A549 (cell line): ENCODE measurements around the gene IL6ST. TPM values are rescaled to one million over a fixed set of nuclear protein-coding genes. Genes with fewer than 3 reads are reported as not detected.

ENCODE experiments used
- ATAC-seq, 2 experiments: fragments of 200-7000 bp in 1 of 2; fragments of >200 bp in 1 of 2; cut with Nextera tagmentation in 1 of 2; cut with Tn5 transposase in 1 of 2; 3 replicates each; pipeline versions ENCODE4 v1.8.0 to v1.9.1; 2018 to 2020; ENCODE audit warnings: mild to moderate bottlenecking in 1 of 2, moderate library complexity in 1 of 2
- CTCF ChIA-PET: fragments of 300-600 bp; sonication (Branson Sonifier 250); formaldehyde crosslinking; extraction: SDS; loops from one replicate; lab custom pipeline; 2021; ENCODE audit warnings: antibody characterized with exemption, inconsistent platforms; lab: Yijun Ruan, JAX
- POLR2A ChIA-PET: fragments of 350-600 bp; formaldehyde crosslinking; extraction: SDS; loops from one replicate; lab custom pipeline; 2021; ENCODE audit warnings: antibody characterized with exemption, inconsistent platforms; lab: Yijun Ruan, JAX
- DNase-seq, 2 experiments: peaks; one replicate each; pipeline versions ENCODE4 v3.0.0 to v3.0.0-alpha.2; 2011 to 2016; ENCODE audit warnings: low read depth in 1 of 2, low spot score in 1 of 2
- FAIRE-seq: peaks from 2 replicates; lab custom pipeline; 2011; peaks lifted over from hg19 to GRCh38; lab: Jason Lieb, UNC
- H3K27ac ChIP-seq, 2 experiments: fragments of >200 bp; sonication (Bioruptor Twin); formaldehyde crosslinking; 3 replicates each; pipeline ENCODE4 v1.5.1; 2016 to 2017
- H3K4me1 ChIP-seq: fragments of >200 bp; sonication (Bioruptor Twin); formaldehyde crosslinking; 3 replicates; pipeline ENCODE4 v1.6.1; 2016
- H3K4me2 ChIP-seq: fragments of >200 bp; sonication (Bioruptor Twin); formaldehyde crosslinking; 3 replicates; pipeline ENCODE4 v1.6.1; 2016
- H3K4me3 ChIP-seq: fragments of >200 bp; sonication (Bioruptor Twin); formaldehyde crosslinking; 3 replicates; pipeline ENCODE4 v1.5.1; 2016
- H3K9me3 ChIP-seq: fragments of >200 bp; sonication (Bioruptor Twin); formaldehyde crosslinking; 3 replicates; pipeline ENCODE4 v1.6.1; 2016
- ATOH8 ChIP-seq: fragments of 250-450 bp; sonication (Bioruptor Pico); IDR thresholded peaks from 2 replicates; pipeline ENCODE4 v1.5.0; 2020; ENCODE audit warnings: low read depth, mild to moderate bottlenecking, moderate library complexity
- BCL3 ChIP-seq: fragments of >200 bp; sonication (Bioruptor Twin); formaldehyde crosslinking; IDR thresholded peaks from 3 replicates; pipeline ENCODE4 v1.6.1; 2016
- BHLHE40 ChIP-seq: IDR thresholded peaks from 2 replicates; pipeline ENCODE4 v1.6.1; 2012; ENCODE audit warnings: low read depth, low read length, inconsistent platforms
- CBX2 ChIP-seq: fragments of 200-600 bp; sonication (generic); IDR thresholded peaks from 2 replicates; pipeline ENCODE4 v1.6.1; 2016; ENCODE audit warnings: low read depth, mild to moderate bottlenecking, borderline replicate concordance
- CEBPB ChIP-seq, 2 experiments: fragments of >200 bp in 1 of 2; sonication (Bioruptor Twin) in 1 of 2; formaldehyde crosslinking in 1 of 2; IDR thresholded peaks; 2 replicates each; pipeline ENCODE4 v1.6.1; 2012 to 2016
- CHD2 ChIP-seq: fragments of 150-350 bp; IDR thresholded peaks from 2 replicates; pipeline ENCODE4 v1.6.1; 2014; ENCODE audit warnings: low read length; ENCODE audit not compliant: partially characterized antibody
- ELK1 ChIP-seq: fragments of 150-350 bp; IDR thresholded peaks from 2 replicates; pipeline ENCODE4 v1.6.1; 2014; ENCODE audit warnings: low read depth, mild to moderate bottlenecking, low read length
- ESRRA ChIP-seq: fragments of 150-350 bp; IDR thresholded peaks from 2 replicates; pipeline ENCODE4 v1.6.1; 2014; ENCODE audit warnings: mild to moderate bottlenecking, low read length, borderline replicate concordance
- FOSB ChIP-seq: fragments of 250-450 bp; sonication (Bioruptor Pico); IDR thresholded peaks from 2 replicates; pipeline ENCODE4 v1.5.0; 2020; ENCODE audit warnings: mild to moderate bottlenecking, moderate library complexity
- FOSL2 ChIP-seq, 2 experiments: fragments of 450-650 bp in 1 of 2; fragments of >200 bp in 1 of 2; sonication (Bioruptor Twin) in 1 of 2; formaldehyde crosslinking; IDR thresholded peaks; 2 replicates each; pipeline versions ENCODE4 v1.5.0 to v1.6.1; 2016 to 2020; ENCODE audit warnings: mild to moderate bottlenecking in 1 of 2, moderate library complexity in 1 of 2
- HES2 ChIP-seq: fragments of >200 bp; sonication (Bioruptor Twin); formaldehyde crosslinking; IDR thresholded peaks from 2 replicates; pipeline ENCODE4 v1.6.1; 2016
- HOXB13 ChIP-seq: fragments of 250-450 bp; sonication (Bioruptor Pico); IDR thresholded peaks from 2 replicates; pipeline ENCODE4 v1.5.0; 2020; ENCODE audit warnings: low read depth, mild to moderate bottlenecking, moderate library complexity
- HOXB5 ChIP-seq: fragments of 250-450 bp; sonication (Bioruptor Pico); IDR thresholded peaks from 2 replicates; pipeline ENCODE4 v1.5.0; 2020; ENCODE audit warnings: mild to moderate bottlenecking, moderate library complexity
- JUNB ChIP-seq: fragments of >200 bp; sonication (Bioruptor Twin); formaldehyde crosslinking; IDR thresholded peaks from 2 replicates; pipeline ENCODE4 v1.6.1; 2016
- KDM1A ChIP-seq: fragments of 200-600 bp; sonication (generic); IDR thresholded peaks from 2 replicates; pipeline ENCODE4 v1.6.1; 2016; ENCODE audit warnings: low read depth, mild to moderate bottlenecking
- KDM5A ChIP-seq: fragments of 200-600 bp; sonication (generic); IDR thresholded peaks from 2 replicates; pipeline ENCODE4 v1.6.1; 2016; ENCODE audit warnings: antibody characterized with exemption, mild to moderate bottlenecking
- MAX ChIP-seq: IDR thresholded peaks from 2 replicates; pipeline ENCODE4 v1.6.1; 2012
- MAZ ChIP-seq: fragments of 150-350 bp; IDR thresholded peaks from 2 replicates; pipeline ENCODE4 v1.6.1; 2014; ENCODE audit warnings: antibody characterized with exemption, low read depth, low read length, borderline replicate concordance
- NFE2L2 ChIP-seq: fragments of 150-350 bp; conservative IDR thresholded peaks from 2 replicates; pipeline ENCODE4 v1.6.1; 2014; ENCODE audit warnings: low read length
- POLR2A ChIP-seq: IDR thresholded peaks from 2 replicates; pipeline ENCODE4 v1.6.1; 2012; ENCODE audit warnings: mild to moderate bottlenecking, low read length
- RAD21 ChIP-seq, 2 experiments: fragments of >200 bp in 1 of 2; sonication (Bioruptor Twin) in 1 of 2; formaldehyde crosslinking in 1 of 2; IDR thresholded peaks in 1 of 2; conservative IDR thresholded peaks in 1 of 2; 2 replicates in 1 of 2; 3 replicates in 1 of 2; pipeline ENCODE4 v1.6.1; 2012 to 2018; ENCODE audit warnings: inconsistent platforms in 1 of 2
- RFX5 ChIP-seq: fragments of 450-650 bp; IDR thresholded peaks from 2 replicates; pipeline ENCODE4 v1.7.1; 2014; ENCODE audit warnings: antibody characterized with exemption, mild to moderate bottlenecking, moderate library complexity
- SMC3 ChIP-seq: fragments of >200 bp; sonication (Bioruptor Twin); formaldehyde crosslinking; IDR thresholded peaks from 3 replicates; pipeline ENCODE4 v1.6.1; 2018; ENCODE audit warnings: inconsistent platforms
- TFCP2L1 ChIP-seq: fragments of 250-450 bp; sonication (Bioruptor Pico); IDR thresholded peaks from 2 replicates; pipeline ENCODE4 v1.5.0; 2021; ENCODE audit warnings: mild to moderate bottlenecking
- USF2 ChIP-seq: fragments of 450-650 bp; IDR thresholded peaks from 2 replicates; pipeline ENCODE4 v1.6.1; 2014; ENCODE audit warnings: antibody characterized with exemption
- ZC3H11A ChIP-seq: fragments of 450-650 bp; IDR thresholded peaks from 2 replicates; pipeline ENCODE4 v1.6.1; 2014; ENCODE audit warnings: antibody characterized with exemption, mild to moderate bottlenecking
- ZFP36 ChIP-seq: fragments of 450-650 bp; IDR thresholded peaks from 2 replicates; pipeline ENCODE4 v1.6.1; 2014; ENCODE audit warnings: borderline replicate concordance; ENCODE audit not compliant: partially characterized antibody
- WGBS: methylation state at CpG from one replicate; pipeline ENCODE4 v1.1.6; 2017; ENCODE audit errors: missing lambda C conversion rate; 5-methylcytosine and 5-hydroxymethylcytosine counted together
- polyA plus RNA-seq, 4 experiments: library from polyadenylated mRNA; depleted of rRNA in 3 of 4; stranded (reverse); fragments of >200 nt; fragmentation: RNase III in 1 of 4; extraction: RNeasy Plus Mini Kit Qiagen cat#74134 plus additional on column Dnase treatment in 1 of 4; gene quantifications; 2 replicates in 3 of 4; 3 replicates in 1 of 4; pipeline ENCODE4 v1.2.3, GENCODE V29; 2011 to 2017

Gene IL6ST
- polyA plus RNA-seq, 2 of the 4 experiments (the other 2 are of a cell fraction): 46.2 to 183 TPM

- CTCF ChIA-PET: interaction anchor here (1.4 kb wide), 1 partner anchor 23 kb away, joined by 5 read pairs; no protein-coding TSS in a partner anchor
- H3K4me3 ChIP-seq: no peak overlapping the region
- no peak overlapping the region for H3K4me2 ChIP-seq
- no peak for TF ChIP-seq TFCP2L1
- no peak for TF ChIP-seq RFX5
- TF ChIP-seq FOSL2 (IDR thresholded peaks at IDR 0.05): no peak
- TF ChIP-seq FOSL2 (CRISPR knock-in tag; IDR thresholded peaks at IDR 0.05): no peak
- no peak for TF ChIP-seq CHD2
- no peak for TF ChIP-seq HOXB5
- no peak for TF ChIP-seq CBX2
- TF ChIP-seq MAX: no peak
- no peak for TF ChIP-seq CEBPB (IDR thresholded peaks at IDR 0.05)
- TF ChIP-seq ELK1: no peak
- no peak for TF ChIP-seq KDM1A
- TF ChIP-seq JUNB: no peak
- no peak for TF ChIP-seq MAZ
- TF ChIP-seq ZFP36: no peak
- no peak for TF ChIP-seq HES2
- TF ChIP-seq BCL3: no peak
- TF ChIP-seq, all 56 proteins: peak for 0
- Histone ChIP-seq H3K27ac (0 out of 6 replicates have a peak overlapping the region, but pooled peaks of 1 of the 2 experiments have one; percentile 15), H3K4me1 (peaks cover 14% of the 10 kb centered on the region), H3K9me3 (no peaks in the 10 kb centered on the region)
- POLR2A ChIA-PET: no interaction called here
- WGBS: 90% methylated on average over 14 of the region's 14 CpGs
- FAIRE-seq (no peak), DNase-seq (no peak), ATAC-seq (no peak)
Observed at GRCh38 chr5:55897905-55898304, 96.9 kb downstream of the IL6ST start.

- ChIA-PET POLR2A (no interaction called here), CTCF (interaction anchor here (1.4 kb wide), 1 partner anchor 23 kb away, joined by 5 read pairs; no protein-coding TSS in a partner anchor)
- FAIRE-seq (no peak), DNase-seq (no peak), ATAC-seq (no peak)
- H3K4me3 ChIP-seq: no peak overlapping the region
- peaks cover 11% of the 10 kb centered on the region for H3K4me1 ChIP-seq
- H3K27ac ChIP-seq: 0 out of 6 replicates have a peak overlapping the region, but pooled peaks of 1 of the 2 experiments have one; percentile 15
- H3K4me2 ChIP-seq: no peak overlapping the region
- TF ChIP-seq ZC3H11A (no peak), CHD2 (no peak), SMC3 (no peak), RFX5 (no peak), NFE2L2 (no peak), POLR2A (no peak), HOXB5 (no peak), BHLHE40 (no peak), ATOH8 (CRISPR knock-in tag) (no peak), USF2 (no peak), RAD21 (conservative IDR thresholded peaks at IDR 0.05 in 1 of 2, IDR thresholded peaks at IDR 0.05 in 1 of 2) (no peak), MAZ (no peak), HOXB13 (CRISPR knock-in tag) (no peak), KDM5A (no peak), FOSB (CRISPR knock-in tag) (no peak), ESRRA (no peak)
- H3K9me3 ChIP-seq: no peaks in the 10 kb centered on the region
- 75% methylated on average over 8 of the region's 8 CpGs for WGBS
Observed at GRCh38 chr5:55897206-55897894, 97.4 kb downstream of the IL6ST start.
